NCI-H1436 (cell line): ENCODE measurements around the gene STK16.
"Not testable (repeated sequence)": the region's sequence is repeated elsewhere in the genome, so short reads cannot be mapped to it uniquely, and the experiment has no call there.

Experiments used
- DNase-seq: peaks from one replicate; lab custom pipeline; 2025; lab: John Stamatoyannopoulos, UW

The STK16 gene

DNA sequence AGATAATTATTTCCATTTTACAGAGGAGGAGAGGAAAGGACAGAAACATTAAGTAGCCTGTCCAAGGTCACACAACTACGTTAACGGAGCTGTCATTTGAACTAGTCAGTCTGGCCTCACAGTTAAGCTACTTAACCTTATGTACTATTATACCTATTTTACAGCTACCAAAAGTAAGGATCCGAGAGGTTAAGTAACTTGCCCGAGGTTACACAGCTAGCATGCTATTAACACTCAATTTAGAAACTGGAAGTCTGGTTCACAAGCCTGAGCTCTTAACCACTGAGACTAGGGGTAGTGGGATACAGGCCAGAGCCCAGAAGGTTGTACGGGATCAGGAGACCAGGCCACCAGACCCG, 511 bp upstream of the STK16 start:
- DNase-seq = no peak

DNA sequence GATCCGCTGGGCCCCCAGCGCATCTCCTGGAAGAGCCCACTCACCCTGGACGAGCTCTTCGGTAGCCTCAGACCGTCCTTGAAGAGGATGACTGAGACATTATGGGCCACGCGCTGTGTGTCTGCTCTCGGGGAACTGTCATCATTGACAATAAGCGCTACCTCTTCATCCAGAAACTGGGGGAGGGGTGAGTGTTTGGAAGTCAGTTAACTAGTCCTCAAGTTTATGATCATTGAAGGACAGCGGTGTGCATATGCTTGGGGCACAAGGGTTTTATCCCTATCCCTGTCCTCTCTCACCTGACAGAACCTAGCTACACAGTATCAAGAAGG, 586 bp downstream of the STK16 start:
- no peak for DNase-seq

DNA sequence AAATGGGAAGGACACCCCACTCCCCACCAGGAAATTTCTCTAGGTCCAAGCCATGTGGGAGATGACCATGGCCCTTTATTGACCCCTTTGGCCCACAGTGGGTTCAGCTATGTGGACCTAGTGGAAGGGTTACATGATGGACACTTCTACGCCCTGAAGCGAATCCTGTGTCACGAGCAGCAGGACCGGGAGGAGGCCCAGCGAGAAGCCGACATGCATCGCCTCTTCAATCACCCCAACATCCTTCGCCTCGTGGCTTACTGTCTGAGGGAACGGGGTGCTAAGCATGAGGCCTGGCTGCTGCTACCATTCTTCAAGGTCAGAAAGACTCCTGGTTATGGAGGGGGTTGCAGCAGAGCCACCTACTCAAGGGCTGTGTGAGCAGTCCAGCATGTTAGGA, 1.3 kb downstream of the STK16 start:
- DNase-seq = no peak

DNA sequence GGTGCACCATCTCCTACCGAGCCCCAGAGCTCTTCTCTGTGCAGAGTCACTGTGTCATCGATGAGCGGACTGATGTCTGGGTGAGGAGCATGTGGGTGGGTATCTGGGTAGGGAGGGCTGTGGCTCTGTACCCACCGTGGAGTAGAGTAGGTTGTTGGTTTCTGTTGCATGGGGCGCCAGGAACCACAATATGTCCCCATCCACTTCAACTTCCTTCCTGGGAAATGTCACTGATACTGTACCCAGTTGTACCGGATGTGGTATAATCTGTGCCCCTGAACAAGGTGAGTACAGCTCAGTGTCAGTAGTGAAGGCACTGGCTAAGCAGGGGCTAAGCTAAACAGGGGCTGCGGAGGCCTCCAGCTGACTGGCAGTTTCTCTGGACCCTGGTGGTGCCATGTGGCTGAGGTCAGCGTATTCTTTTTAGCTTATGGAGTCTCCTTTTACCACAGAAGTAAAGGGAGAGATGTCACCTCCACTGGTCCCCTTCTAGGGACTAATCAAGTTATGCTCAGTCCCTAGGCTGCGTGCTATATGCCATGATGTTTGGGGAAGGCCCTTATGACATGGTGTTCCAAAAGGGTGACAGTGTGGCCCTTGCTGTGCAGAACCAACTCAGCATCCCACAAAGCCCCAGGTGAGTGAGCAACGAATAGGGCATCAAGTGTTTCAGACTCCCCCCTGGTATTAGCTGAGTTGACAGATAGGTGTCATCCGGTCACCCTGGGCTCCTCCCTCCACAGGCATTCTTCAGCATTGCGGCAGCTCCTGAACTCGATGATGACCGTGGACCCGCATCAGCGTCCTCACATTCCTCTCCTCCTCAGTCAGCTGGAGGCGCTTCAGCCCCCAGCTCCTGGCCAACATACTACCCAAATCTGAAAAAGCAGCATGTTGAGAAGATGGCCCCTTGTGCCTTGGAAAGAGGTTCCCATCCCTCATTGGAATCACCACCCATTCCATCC, 2.7 kb downstream of the STK16 start:
- DNase-seq = no peak

DNA sequence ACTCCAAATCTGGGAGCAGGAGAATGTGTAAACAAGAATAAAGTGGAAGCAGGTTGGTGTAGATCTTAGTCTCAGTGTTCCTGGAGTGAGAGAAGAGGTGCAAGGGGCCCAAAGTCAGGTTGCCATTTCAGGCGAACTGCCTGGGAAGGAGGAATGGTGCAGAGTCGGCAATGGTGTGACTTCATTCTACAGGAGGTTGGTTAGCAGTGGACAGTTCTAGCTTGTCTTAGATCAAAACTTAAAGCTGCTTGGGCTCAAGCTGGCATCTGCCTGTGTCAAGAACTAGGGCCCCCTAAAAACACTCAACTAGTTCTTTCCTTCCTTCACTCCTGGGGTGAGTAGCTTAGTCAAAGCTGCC, 3.5 kb downstream of the STK16 start:
- DNase-seq = no peak

DNA sequence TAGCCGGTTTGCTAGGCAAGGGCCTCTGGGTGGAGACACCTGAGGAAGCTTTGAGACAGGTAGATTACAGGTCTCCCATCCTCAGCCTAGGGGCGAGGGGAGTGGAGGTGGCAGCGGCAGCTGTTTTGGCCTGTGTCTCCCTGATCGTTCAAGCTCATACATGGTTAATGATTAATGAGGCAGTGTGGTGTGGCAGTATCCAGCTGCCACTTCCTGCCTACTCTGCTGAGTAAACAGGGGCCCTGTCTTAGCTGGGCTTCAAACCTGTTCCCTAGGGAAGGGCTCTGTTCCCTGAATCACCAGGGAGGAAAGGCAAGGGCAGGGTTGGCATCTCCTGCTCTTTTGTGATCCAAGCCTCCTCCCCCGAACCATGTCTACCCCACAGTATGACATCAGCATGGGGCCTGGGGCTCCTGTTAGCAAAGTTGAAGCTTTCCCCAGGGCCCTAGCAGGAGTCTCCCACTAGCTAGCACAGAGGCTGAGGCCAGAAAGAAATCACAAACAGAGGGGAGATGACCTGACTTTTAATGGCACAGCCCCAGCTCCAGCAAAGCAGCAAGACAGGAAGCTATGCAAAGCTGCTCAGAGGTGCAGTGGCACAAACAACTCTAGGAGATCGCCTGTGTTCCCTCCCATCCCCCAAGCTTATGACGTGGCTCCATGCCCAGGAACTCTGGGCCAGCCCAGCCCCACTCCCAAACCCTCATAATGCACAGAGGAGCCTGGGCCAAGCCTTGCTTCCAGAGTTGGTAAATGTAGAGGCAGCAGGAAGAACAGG, 4.1 kb downstream of the STK16 start:
- DNase-seq = peak; percentile 17

DNA sequence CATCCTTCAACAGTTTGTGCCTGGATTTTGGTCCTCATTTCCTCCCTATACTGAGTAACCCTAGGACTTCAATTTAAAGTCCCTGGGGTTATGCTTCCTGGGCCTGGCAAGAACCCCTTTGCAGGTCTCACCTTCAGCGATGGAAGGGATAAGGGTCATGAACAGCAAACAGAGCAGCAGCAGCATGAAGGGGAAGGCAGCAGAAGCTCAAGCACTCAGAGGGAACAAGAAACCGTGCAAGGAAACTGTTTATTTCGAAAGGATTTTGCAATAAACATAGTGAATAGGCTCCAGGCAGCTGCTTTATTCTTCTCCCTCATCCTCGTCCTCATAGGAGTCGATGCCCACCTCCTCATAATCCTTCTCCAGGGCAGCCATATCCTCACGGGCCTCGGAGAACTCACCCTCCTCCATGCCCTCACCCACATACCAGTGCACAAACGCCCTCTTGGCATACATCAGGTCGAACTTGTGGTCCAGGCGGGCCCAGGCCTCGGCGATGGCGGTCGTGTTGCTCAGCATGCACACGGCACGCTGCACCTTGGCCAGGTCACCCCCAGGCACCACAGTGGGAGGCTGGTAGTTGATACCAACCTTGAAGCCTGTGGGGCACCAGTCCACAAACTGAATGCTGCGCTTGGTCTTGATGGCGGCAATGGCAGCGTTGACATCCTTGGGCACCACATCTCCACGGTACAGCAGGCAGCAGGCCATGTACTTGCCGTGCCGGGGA, 4.9 kb downstream of the STK16 start:
- no peak for DNase-seq

DNA sequence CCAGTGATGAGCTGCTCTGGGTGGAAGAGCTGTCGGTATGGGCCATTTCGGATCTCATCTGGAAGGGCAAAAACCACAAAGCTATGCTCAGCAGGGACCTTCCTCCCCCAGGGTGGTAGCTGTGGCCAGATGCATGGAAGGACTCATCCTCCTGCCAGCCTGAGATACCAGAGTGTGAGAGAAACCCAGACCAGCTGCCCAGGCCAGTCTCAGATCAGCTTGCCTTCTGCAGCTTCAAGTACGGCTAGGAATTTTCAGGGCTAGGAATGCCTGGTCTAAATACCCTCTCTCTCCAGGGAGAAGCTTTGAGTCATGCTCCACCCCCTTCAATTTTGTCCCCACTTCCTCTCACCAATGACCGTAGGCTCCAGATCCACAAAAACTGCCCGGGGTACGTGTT, 6.4 kb downstream of the STK16 start:
- DNase-seq = no peak

DNA sequence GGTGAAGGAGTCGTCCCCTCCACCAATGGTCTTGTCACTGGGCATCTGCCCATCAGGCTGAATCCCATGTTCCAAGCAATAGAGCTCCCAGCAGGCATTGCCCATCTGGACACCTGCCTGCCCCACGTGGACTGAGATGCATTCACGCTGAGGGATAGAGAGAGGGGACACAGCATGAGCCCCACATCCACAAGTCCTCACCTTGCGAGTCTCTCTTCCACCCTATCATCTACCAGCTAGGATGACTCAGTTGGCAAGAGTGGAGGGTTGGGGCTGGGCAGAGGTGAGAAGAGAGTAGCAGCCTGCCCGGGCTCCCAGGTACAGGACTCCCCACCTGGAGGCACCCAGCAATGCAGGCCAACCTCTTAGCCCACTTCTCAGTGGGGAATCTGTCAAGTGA, 6.8 kb downstream of the STK16 start:
- DNase-seq = no peak

DNA sequence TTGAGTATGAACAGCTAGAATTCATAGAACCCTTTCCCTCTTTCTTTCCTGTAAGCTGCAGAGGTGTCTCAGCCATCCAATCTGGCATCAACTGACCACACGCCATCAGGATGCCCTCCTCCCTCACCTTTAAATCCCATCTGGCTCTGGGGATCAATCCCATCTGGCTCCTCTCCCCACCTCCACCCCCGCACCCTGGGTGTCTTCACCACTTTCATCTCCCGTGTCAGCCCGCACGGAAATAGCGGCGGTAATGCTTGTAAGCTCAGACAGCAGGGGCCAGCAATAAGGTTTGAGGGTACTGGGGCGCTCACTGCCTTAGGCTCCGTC, 7.3 kb downstream of the STK16 start:
- no peak for DNase-seq

DNA sequence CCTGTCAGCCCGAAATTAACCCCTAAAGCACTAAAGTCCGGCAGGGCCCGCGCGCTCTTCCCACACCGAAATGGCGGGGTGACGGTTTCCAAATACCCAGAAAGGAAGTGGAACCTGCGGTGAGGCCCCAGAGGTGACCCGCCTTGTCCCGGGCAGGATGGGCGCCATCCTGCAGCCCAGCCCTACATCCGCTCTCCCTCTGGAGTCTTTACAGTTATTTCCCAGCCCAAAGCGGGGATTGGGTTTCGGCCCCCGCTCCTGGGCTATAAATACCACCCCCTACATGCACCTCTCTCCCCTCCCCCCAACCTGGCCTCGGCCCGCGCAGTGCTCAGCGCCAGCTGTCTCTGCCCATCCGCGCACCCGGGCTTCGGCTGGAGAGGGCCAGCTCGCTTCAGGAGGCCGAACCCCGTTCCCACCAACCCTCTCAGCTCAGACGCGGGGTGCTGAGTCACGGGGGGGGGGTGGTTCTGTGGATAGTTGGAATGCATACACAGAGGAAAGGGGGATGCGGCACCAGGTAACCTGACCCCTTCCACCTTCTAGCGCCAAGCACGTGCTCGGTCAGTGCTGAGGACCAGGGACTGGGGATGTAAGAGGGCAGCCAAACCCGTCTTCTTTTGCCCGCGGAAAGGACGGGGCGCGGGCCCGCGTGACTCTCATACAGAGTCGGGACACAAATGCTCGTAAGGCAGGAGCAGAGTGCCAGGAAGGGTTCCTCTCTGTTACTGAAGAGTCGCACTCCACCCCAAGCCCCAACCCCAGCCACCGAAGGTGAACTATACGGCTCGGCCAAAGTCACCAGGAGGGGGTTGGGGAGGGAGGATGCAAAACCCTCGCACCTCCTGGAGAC, 7.8 kb downstream of the STK16 start, which contains the start of gene TUBA4B:
Gene TUBA4B, plus strand, starts transcription at position 344 of the 853 bp plus-strand sequence. Its CDS starts 165 bp downstream, at position 509.
- no peak for DNase-seq

DNA sequence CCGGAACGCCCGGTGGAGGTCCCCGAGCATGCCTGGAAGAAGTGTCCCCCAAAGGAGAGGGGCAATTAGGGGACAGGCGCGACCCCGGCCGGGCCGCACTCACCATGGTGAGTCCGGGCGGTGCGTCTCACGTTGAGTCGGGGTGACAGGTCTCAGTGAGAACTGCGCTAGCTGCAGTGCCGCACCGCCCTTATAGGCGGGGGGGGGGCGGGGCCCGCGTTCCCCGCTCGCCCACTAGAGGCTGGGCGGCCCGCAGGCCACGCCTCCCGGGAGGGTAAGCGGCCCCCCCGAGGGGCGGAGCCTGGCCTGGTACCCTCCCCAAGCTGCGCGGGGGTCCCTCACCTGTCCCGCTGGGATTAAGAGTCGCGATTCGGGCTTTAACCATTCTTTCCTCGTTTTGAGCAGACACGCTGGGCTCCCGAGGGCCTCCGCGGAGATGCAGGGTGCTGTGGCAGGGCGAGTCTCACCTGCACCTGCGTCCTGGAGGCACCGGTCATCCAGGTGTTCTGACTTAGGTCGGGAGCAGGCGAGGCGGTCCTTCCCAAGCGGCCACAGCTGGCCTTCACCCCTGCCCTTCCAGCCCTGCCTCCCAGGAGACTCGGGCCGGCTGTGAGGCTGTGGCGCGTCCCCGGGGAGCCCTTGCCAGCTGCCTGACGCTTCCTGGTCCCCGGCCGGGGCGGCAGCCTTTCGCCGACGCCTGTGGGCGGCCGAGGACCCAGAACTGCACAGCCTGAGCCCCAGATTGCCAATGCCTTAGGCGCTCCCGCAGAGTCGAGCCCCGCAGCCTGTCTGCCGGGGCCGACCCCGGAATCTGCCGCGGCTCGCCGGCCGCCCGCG, 8.7 kb downstream of the STK16 start, which contains the start of gene TUBA4A:
Gene TUBA4A, minus strand, starts transcription at position 166 of the 837 bp plus-strand sequence. Its CDS starts 60 bp downstream, at position 106.
- peak; percentile 73 for DNase-seq

DNA sequence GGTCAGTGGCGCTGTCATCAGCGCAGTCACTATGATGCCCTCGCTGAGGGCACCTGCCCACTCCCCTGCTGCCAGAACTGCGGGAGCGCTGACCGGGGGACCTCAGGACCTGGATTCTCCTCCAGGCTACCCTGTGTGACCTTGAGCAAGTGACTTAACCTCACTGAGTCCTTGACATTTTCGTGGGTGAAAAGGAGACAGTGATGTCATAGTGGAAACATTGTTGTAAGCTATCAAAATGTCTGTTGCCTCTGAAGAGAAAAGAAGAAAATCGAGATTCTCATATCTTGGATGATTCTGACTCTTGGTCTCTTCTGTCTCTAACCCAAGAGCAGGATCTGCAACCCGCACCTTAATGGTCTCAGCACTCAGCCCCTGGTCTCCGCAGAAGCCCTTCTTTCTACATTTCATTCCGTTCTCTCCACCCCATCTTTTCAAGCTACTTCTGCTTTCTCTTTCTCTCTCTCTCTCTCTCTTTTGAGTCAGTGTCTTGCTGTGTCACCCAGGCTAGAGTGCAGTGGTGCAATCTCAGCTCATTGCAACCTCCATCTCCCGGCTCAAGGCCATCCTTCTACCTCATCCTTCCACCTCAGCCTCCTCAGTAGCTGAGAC, 9.4 kb downstream of the STK16 start:
- DNase-seq = no peak

DNA sequence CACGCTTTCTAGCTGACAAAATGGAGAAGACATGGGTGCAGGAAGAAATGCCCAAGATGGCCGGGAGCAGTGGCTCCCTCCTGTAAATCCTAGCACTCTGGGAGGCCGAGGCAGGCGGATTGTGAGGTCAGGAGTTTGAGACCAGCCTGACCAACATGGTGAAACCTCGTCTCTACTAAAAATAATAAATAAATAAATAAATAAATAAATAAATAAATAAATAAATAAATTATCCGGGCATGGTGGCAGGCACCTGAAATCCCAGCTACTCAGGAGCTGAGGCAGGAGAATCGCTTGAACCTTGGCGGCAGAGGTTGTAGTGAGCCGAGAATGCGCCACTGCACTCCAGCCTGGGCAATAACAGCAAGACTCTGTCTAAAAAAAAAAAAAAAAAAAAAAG, 13.7 kb downstream of the STK16 start:
- DNase-seq = not testable (repeated sequence)

DNA sequence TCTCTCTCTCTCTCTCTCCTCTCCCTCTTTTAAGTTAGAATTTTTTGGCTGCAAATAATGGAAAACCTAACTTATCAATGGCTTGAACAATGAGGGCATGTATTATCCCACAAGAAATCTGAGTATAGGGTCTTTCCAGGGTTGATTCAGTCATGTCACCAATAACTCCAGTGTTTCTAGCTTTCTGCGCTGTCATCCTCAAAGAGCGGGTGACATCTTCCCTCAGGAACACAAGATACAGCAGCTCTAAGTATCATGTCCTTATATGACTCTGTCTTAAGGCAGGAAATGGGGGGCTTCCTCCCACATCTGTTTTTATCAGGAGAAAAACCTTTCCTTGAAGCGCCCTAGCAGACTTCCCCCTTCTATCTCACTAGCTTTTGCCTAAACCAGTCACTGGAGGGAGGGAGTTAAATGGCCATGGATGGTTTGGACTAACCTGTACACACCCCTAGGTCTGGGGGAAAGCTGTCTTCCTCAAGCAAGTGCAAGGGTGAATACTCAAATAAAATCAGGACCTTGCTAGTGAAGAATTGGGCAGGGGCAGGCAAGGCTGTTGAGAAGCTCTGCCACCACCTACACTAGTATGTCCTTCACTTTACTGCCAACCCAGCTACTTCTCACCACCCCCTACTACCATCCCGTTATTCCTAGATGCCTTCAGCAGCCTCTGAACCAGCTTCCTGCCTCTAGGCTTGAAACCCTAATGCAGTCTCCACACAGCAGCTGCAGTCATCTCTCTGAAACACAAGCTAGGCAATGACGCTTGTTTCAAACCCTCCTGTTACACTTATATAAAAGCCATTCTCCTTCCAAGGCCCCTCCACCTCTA, 16.0 kb downstream of the STK16 start:
- no peak for DNase-seq

DNA sequence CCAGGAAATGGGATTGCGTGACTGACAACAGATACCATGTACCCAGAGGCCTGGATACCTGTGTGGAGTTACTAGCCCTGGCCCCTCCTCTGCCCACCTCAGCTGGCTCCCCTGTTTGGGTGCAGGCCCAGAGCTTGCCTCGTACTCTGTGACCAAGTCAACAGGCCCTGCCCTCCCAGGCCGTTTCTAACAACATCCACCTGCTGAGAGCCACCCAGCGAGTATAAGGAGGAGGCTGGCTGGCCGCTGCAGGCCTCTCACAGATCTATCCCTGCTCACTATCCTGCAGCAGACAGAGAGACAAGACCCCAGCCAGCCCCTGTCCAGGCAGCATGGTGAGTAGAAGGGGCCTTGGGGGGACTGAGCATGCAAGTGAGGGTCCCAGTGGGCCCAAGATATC, 21.0 kb downstream of the STK16 start:
- no peak for DNase-seq

DNA sequence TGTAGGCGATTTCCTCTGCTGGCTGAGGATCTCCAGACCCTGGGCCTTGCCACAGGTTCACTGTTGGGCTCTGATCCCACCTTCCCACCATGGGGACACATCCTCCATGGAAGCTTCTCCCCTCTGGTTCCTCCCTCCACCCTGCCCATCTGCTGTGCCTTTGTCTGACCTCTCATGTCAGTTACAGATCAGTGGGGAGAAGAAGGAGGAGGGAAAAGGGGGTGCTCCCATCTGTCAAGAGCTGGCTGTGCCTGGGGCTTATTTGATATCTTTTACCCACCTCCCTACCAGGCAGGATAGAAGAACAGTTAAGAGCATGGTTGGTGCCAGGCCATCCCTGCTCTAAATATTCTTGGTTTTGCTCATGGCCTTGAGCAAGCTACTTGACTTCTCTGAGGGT, 21.6 kb downstream of the STK16 start:
- DNase-seq = no peak

DNA sequence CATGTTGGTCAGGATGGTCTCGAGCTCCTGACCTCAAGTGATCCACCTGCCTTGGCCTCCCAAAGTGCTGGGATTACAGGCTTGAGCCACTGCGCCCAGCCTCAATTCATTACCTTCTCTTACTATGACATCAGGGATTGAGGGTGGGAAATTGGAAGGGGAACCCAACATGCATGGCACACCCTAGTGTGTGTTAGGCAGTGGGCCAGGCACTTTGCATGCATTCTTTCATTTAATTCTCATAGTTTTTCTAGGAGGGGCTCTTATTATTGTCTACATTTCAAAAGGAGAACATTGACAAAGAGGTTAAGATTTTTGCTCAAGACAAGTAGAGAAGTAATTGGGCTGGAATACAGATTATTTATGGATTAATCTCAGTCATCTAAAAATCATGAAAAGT, 23.0 kb downstream of the STK16 start:
- DNase-seq = no peak

DNA sequence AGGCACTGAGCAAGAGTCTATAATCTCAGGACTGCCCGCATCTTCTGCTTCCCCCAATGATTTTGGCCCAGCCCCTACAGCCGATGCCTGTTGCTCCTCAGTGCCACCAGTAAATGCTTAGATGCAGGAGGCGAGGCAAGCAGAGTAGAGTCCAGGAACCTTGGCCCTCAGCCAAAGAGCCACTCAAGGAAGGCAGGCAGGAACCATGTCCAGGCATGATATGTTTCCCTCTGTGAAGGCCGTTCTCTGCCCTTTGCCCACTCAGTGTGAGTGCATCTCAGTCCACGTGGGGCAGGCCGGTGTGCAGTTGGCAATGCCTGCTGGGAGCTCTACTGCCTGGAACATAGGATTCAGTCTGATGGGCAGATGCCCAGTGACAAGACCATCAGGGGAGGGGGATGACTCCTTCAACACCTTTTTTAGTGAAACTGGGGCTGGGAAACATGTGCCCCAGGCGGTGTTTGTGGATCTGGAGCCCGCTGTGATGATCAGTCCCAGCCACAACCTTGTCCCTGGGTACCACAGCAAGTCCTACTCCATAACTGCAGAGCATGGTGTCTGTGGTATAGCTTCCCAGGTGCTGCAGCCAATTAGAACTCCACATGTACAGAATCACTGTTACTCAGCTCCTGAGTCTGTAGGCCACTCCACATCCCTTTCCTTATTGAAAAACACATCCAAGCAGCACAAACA, 24.2 kb downstream of the STK16 start:
- DNase-seq = no peak
